PFSK-1 (cell line): Measurements from ENCODE around the gene SLPI.

Experiments
- FOXP2 ChIP-seq: optimal IDR thresholded peaks from 2 replicates; pipeline ENCODE3; 2011; ENCODE audit warnings: borderline replicate concordance, control low read depth, inconsistent platforms; ENCODE audit not compliant: insufficient read depth; ENCODE audit errors: extremely low read length, extremely low read depth
- POLR2AphosphoS5 ChIP-seq: IDR thresholded peaks from 2 replicates; pipeline ENCODE4 v1.6.1; 2012; ENCODE audit warnings: low read depth, mild to moderate bottlenecking, control low read depth, low read length, moderate library complexity
- REST ChIP-seq, 2 experiments: IDR thresholded peaks; 2 replicates each; pipeline versions ENCODE4 v1.6.1 to v1.8.0; 2011 to 2012; ENCODE audit warnings: low read depth in 2 of 2, low read length in 2 of 2, control low read depth in 1 of 2, inconsistent platforms in 1 of 2, mild to moderate bottlenecking in 1 of 2, moderate library complexity in 1 of 2; ENCODE audit not compliant: insufficient read depth in 1 of 2
- SIN3A ChIP-seq: IDR thresholded peaks from 2 replicates; pipeline ENCODE4 v1.6.1; 2012; ENCODE audit warnings: mild to moderate bottlenecking, low read length, moderate library complexity, borderline replicate concordance; ENCODE audit not compliant: insufficient read depth
- TAF1 ChIP-seq: IDR thresholded peaks from 2 replicates; pipeline ENCODE4 v1.6.1; 2012; ENCODE audit warnings: low read length, control low read depth, borderline replicate concordance; ENCODE audit not compliant: insufficient read depth

Gene SLPI

GRCh38 chr20:45275338-45275737 is 21.0 kb upstream of the SLPI start:
- no peak for TF ChIP-seq POLR2AphosphoS5

GRCh38 chr20:45269754-45270270 is 15.4 kb upstream of the SLPI start:
- TF ChIP-seq FOXP2 (no peak), SIN3A (no peak), POLR2AphosphoS5 (no peak), TAF1 (no peak), REST (IDR thresholded peaks at IDR 0.05; ENCODE audit: insufficient read depth in 1 of 2, low read depth in 2 of 2, low read length in 2 of 2) (no peak)

GRCh38 chr20:45269056-45269455 is 14.7 kb upstream of the SLPI start:
- no peak for TF ChIP-seq TAF1
- TF ChIP-seq REST (IDR thresholded peaks at IDR 0.05; ENCODE audit: insufficient read depth in 1 of 2, low read depth in 2 of 2, low read length in 2 of 2) = no peak

GRCh38 chr20:45268531-45268930 is 14.2 kb upstream of the SLPI start:
- TF ChIP-seq SIN3A = no peak
- no peak for TF ChIP-seq REST (IDR thresholded peaks at IDR 0.05; ENCODE audit: insufficient read depth in 1 of 2, low read depth in 2 of 2, low read length in 2 of 2)
- no peak for TF ChIP-seq TAF1
- no peak for TF ChIP-seq POLR2AphosphoS5
- TF ChIP-seq FOXP2 = no peak

GRCh38 chr20:45266977-45267376 is 12.6 kb upstream of the SLPI start:
- no peak for TF ChIP-seq TAF1
- TF ChIP-seq POLR2AphosphoS5 = no peak
- no peak for TF ChIP-seq SIN3A
- no peak for TF ChIP-seq FOXP2
- no peak for TF ChIP-seq REST (IDR thresholded peaks at IDR 0.05; ENCODE audit: insufficient read depth in 1 of 2, low read depth in 2 of 2, low read length in 2 of 2)
